Caki2 (cell line): ENCODE results near the gene APOE. TPM values are rescaled to one million over a fixed set of nuclear protein-coding genes. Genes with fewer than 3 reads are reported as not detected.
"Not testable (repeated sequence)": the region's sequence is repeated elsewhere in the genome, so short reads cannot be mapped to it uniquely, and the experiment has no call there.

ENCODE experiments used
- DNase-seq: peaks from one replicate; pipeline ENCODE4 v3.0.0-alpha.2; 2015; ENCODE audit warnings: low read depth
- in situ Hi-C: cut with HindIII; loops from 2 replicates; pipeline ENCODE4 v1.10.0; 2016; ENCODE audit warnings: low sequenced_read_pairs, low pct_unique_long_range_greater_than_20kb, mixed read lengths
- total RNA-seq: library from RNA; depleted of rRNA; stranded (reverse); fragments of >200 nt; shearing (Covaris generic); gene quantifications from 2 replicates; pipeline ENCODE4 v1.2.3, GENCODE V29; 2014; ENCODE audit warnings: low replicate concordance

The APOE gene
- total RNA-seq, 1 experiment from 2014 or later, result 1.8 TPM

- DNase-seq, result no peak
- in situ Hi-C loops, result no loop called here
Observed at GRCh38 chr19:44882063-44882462, 23.5 kb upstream of the APOE start.

GRCh38 chr19:44882619-44883397 lies 22.8 kb upstream of the APOE start:
- in situ Hi-C loops, DNase-seq: not testable (repeated sequence)

- in situ Hi-C loops, result no loop called here
- peak; percentile 30 for DNase-seq
Observed at GRCh38 chr19:44883922-44884321, 21.7 kb upstream of the APOE start.

GRCh38 chr19:44884566-44884965 lies 21.0 kb upstream of the APOE start:
- in situ Hi-C loops, result no loop called here
- DNase-seq, result no peak

GRCh38 chr19:44886141-44886540 lies 19.5 kb upstream of the APOE start:
- in situ Hi-C loops, result no loop called here
- DNase-seq, result no peak

- in situ Hi-C loops, result no loop called here
- DNase-seq, result no peak
Observed at GRCh38 chr19:44887648-44888047, 17.9 kb upstream of the APOE start.

GRCh38 chr19:44888335-44888734 lies 17.3 kb upstream of the APOE start:
- in situ Hi-C loops, DNase-seq: not testable (repeated sequence)

- in situ Hi-C loops, result no loop called here
- DNase-seq, result no peak
Observed at GRCh38 chr19:44889830-44890365, 15.7 kb upstream of the APOE start.

- in situ Hi-C loops, result no loop called here
- peak; percentile 100 for DNase-seq
Observed at GRCh38 chr19:44890366-44891015, 15.1 kb upstream of the APOE start.

- no peak for DNase-seq
- in situ Hi-C loops, result no loop called here
Observed at GRCh38 chr19:44891016-44891882, 14.3 kb upstream of the APOE start, which contains the start of gene TOMM40. TOMM40 (plus strand) TSS chr19:44891254; CDS start chr19:44891416, 162 bp downstream.

GRCh38 chr19:44892932-44893331 lies 12.7 kb upstream of the APOE start:
- no peak for DNase-seq
- in situ Hi-C loops, result no loop called here

GRCh38 chr19:44893332-44894051 lies 12.1 kb upstream of the APOE start:
- in situ Hi-C loops, result no loop called here
- no peak for DNase-seq

GRCh38 chr19:44894052-44894400 lies 11.6 kb upstream of the APOE start:
- DNase-seq, result no peak
- in situ Hi-C loops, result no loop called here

GRCh38 chr19:44894946-44895345 lies 10.7 kb upstream of the APOE start:
- in situ Hi-C loops, result no loop called here
- no peak for DNase-seq

GRCh38 chr19:44897835-44898234 lies 7.8 kb upstream of the APOE start:
- DNase-seq, result no peak
- in situ Hi-C loops, result no loop called here

GRCh38 chr19:44900328-44901244 lies 5.0 kb upstream of the APOE start:
- DNase-seq, result no peak
- in situ Hi-C loops, result no loop called here

GRCh38 chr19:44903216-44903601 lies 2.4 kb upstream of the APOE start:
- no peak for DNase-seq
- in situ Hi-C loops, result no loop called here
